Kidney capillary endothelial cell (primary cell): Measurements from ENCODE around the gene CACNA1S.
A peak's percentile ranks its signal among the peaks of the same experiment; 100 is the strongest.

Source experiments
- DNase-seq: peaks from one replicate; pipeline ENCODE4 v3.0.0-alpha.2; 2018; ENCODE audit warnings: low spot score

CACNA1S gene

GRCh38 chr1:201115390-201115937 lies 3.2 kb upstream of the CACNA1S start:
- no peak for DNase-seq

GRCh38 chr1:201114245-201115131 lies 2.3 kb upstream of the CACNA1S start:
- DNase-seq = peak; percentile 85

GRCh38 chr1:201113451-201114244 lies 1.4 kb upstream of the CACNA1S start:
- DNase-seq = no peak

- DNase-seq = no peak
Measured at GRCh38 chr1:201112926-201113325, 700 bp upstream of the CACNA1S start.

GRCh38 chr1:201111672-201112071 lies 554 bp downstream of the CACNA1S start:
- no peak for DNase-seq

GRCh38 chr1:201111156-201111555 lies 1.1 kb downstream of the CACNA1S start:
- no peak for DNase-seq

- no peak for DNase-seq
Measured at GRCh38 chr1:201110616-201111015, 1.6 kb downstream of the CACNA1S start.

- DNase-seq = no peak
Measured at GRCh38 chr1:201110138-201110537, 2.1 kb downstream of the CACNA1S start.

- DNase-seq = no peak
Measured at GRCh38 chr1:201109651-201110050, 2.6 kb downstream of the CACNA1S start.

- no peak for DNase-seq
Measured at GRCh38 chr1:201108614-201109013, 3.6 kb downstream of the CACNA1S start.

- no peak for DNase-seq
Measured at GRCh38 chr1:201105688-201106087, 6.5 kb downstream of the CACNA1S start.

GRCh38 chr1:201104141-201104540 lies 8.1 kb downstream of the CACNA1S start:
- no peak for DNase-seq

- DNase-seq = no peak
Measured at GRCh38 chr1:201103666-201104065, 8.6 kb downstream of the CACNA1S start.

- no peak for DNase-seq
Measured at GRCh38 chr1:201100169-201100930, 11.9 kb downstream of the CACNA1S start.

GRCh38 chr1:201098992-201099677 lies 13.1 kb downstream of the CACNA1S start:
- no peak for DNase-seq

GRCh38 chr1:201096977-201097856 lies 15.0 kb downstream of the CACNA1S start:
- no peak for DNase-seq

- no peak for DNase-seq
Measured at GRCh38 chr1:201096041-201096461, 16.2 kb downstream of the CACNA1S start.

- DNase-seq = no peak
Measured at GRCh38 chr1:201095581-201095980, 16.6 kb downstream of the CACNA1S start.

GRCh38 chr1:201094832-201095231 lies 17.4 kb downstream of the CACNA1S start:
- DNase-seq = no peak

GRCh38 chr1:201093962-201094361 lies 18.3 kb downstream of the CACNA1S start:
- DNase-seq = no peak
